LHCN-M2 (cell line): ENCODE results near the gene TNRC6C. TPM values are rescaled to one million over a fixed set of nuclear protein-coding genes. Genes with fewer than 3 reads are reported as not detected.
A peak's percentile ranks its signal among the peaks of the same experiment; 100 is the strongest.

Source experiments
- DNase-seq: peaks from one replicate; pipeline ENCODE4 v3.0.0-alpha.2; 2012; ENCODE audit warnings: low read depth
- total RNA-seq: library from RNA; depleted of rRNA; stranded (reverse); fragments of >200 nt; gene quantifications from 2 replicates; pipeline ENCODE4 v1.2.3, GENCODE V29; 2014

Gene TNRC6C
- total RNA-seq, 1 experiment from 2014 or later = 2.4 TPM

DNA sequence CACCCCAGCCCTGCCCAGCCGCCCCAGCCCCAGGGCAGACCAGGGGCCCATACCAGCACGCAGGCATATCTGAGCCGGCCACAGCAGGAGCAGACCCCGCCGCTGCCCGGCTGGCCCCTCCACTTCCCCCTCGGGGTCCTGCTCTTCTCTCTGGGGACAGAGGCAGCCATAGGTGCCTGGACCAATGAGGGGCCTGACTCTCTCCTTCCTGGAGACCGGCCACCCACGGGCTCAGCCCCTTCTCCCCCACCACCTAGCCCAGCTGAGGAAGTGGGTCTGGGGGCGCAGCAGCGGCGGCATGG, 166.3 kb downstream of the TNRC6C start:
- DNase-seq = no peak

DNA sequence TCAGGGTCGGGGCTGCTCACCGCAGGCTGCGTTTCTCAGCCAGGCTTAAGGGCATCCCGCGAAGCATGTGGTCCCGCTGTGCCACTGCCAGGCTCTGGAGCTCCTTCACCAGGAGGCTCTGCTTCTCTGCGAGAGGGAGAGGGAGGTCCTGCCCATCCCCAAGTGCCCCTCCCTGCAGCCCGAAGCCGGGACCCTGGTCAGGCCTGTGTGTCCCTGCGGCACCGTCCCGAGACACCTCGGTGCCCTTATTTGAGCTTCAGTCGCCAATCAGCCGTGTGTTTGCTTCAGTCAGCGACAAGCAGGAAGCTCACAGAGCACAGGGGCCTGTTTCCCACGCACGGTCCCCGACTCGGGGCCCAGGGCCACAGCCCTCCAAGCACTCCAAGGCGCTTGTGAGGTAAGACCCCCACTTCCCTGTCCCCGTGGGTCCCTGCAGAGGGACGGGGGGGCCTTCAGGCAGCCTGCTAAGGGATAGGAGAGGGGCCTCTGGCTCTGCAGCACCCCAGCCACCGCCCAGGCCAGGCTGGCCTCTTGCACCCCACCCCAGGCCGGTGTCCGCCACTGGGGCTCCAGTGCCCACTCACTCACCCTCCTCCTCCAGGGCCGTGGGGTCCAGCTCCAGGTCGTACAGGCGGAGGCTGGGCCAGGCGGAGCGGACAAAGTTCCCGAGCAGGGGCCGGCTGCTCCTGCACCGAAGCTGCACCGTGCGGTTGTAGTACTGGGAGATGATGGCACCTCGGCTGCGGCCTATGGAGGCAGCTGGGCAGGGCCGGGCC, 166.8 kb downstream of the TNRC6C start:
- no peak for DNase-seq

DNA sequence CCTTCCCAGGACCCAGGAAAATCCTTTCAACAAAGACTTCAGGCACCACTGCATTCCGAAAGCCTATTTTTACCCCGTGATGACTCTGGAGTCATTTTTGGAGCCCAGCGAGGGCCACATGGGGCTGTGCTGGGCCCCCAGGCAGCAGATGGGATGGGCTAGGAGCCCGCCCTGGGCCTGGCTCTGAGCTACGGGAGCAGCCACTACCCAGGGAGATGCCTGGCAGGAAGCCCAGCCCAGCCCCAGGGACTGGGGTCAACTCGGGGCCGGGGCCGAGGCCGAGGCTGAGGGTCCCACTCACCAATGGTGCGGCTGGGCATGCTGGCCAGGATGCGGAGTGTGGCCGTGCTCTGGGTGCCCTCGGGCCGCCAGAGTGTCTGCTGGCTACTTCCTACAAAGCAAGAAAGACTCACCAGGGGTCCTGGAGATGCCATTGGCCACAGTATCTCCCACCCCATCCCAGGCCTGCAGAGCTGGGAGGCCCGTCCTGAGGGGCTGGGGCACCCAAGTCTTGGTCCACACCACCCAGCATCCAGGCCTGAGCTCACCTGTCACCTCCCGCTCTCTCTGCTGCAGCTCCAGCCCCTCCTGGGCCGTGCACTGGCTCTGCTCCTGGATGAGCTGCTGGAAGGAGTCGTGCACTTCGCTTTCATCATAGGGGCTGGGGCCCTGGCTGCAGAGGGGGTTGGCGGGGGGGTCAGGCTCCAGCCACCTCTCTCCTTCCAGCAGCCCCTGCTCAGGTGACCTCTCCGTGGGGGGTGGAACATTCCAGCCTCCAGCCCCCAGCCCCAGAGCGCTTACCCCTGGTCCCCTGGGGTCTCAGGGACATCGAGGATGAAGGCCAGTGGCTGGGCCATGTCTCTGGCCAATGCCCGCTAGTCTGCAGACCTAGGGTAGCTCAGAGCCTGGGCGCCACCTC, 167.7 kb downstream of the TNRC6C start:
- DNase-seq = no peak

DNA sequence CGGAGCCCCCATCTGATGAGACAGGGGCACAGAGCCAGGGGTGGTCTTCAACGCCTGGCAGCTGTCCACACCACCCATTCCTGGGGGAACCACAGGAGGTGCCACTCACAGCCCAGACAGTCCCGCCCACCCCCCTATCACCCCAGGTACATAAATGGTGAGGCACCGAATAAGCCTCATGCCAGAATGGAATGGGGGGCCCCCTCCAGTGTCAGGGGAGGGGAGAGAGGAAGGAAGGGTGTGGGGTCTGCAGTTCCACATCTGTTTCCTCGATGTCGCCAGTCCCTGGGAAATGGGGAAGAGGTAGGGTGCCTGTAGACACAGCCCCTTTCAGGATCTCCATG, 168.4 kb downstream of the TNRC6C start:
- DNase-seq = no peak

DNA sequence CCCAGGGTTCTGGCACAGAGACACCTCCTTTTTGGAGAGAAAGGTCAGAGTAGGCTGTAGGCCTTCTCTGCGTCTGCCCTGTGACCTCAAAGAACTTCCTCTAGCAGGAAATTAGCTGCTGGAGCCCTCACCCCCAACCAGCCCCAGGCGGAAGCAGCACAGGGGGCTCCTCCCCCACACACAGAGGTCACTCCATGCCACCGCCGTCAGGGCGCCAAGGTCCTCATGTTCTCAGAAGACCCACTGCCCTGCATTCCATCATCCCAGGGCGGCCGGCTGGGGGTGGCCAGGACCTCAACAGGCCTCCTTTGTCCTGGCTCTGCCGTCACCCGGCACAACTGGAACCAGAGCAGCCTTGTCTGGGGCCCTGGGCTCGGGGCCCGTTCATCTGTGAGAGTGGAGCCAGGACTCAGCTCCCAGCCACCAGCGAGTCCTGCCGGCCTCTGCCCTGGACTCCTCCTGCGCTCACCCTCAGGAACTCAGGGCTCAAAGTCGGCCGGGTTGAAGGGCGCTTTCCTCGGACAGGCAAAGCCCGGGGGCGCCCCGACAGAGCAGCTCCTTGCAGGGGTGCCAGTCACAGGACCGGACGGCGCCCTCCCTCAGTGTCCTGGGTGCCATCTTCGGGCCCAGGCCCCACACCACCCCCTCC, 168.9 kb downstream of the TNRC6C start:
- no peak for DNase-seq

DNA sequence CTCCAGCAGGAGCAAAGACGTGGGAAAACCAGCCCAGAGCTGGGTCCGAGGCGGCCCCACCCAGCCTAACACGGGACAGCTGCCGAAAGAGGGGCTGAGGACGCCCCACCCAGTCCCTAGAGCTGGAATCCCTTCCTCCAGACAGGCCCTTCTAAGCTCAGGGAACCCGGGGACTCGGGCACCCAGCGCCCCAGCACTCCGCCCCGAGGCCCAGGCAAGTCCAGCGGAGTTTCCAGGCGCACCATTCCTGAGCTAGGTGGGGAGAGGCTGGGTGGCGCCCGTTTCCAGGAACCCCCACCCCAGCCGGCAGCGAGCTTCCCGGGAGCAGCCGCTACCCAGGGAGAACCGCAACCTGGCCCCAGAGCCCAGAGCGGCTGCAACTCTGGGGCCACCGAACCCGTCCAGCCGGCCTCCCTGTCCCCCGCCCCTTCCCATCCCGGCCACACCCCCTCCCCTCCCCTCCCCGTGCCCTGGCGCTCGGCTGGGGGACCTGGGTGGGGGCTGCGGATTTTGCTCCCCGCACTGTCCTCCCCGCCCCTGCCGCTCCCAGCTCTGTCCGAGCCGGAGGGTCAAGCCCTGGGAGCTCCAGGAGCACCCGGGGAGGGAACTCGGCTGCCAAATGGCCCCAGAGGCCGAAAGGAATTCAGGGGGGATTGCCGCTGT, 169.5 kb downstream of the TNRC6C start:
- no peak for DNase-seq

DNA sequence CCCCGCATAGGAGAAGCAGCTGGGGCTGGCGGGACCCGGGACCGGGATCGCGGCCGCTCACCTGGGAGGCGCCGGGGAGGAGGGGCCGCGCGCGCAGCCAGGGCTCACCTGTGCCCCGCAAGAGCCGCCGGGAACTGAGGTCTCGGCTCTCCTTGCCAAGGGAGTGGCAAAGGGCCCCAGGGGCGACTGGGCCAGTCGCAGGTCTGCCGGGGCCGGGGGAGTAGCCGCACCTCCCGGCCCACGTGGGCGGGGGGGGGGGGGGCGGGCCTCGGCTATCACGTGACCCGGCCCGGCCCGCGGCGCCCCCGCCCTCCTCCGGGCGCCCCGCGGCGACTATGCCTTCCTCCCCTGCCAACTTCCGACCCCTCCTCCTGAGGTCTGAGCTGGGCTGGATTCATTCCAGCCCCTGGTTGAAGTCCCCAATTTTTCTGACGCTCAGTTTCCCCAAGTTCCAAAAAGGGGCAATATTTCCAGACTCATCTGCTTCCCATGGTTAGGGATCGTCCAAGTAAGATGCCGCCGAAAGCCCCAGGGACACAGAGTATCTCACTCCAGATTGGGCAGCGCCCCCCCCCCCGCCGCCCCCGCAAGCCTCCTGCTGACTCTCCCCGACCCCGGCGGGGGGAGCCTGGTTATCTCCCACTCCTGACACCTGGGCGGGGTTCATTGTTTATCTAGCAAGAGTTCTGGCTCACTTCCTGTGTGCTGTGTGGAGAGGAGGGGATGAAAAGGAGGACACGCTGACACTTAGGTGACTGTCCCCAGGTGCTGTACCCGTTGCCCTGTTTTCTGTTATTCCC, 170.2 kb downstream of the TNRC6C start, which contains the start of gene TMC6:
TMC6 (minus strand) TSS at position 205 of the 800 bp plus-strand sequence. CDS start 1,923 bp downstream, outside the sequence.
- no peak for DNase-seq

DNA sequence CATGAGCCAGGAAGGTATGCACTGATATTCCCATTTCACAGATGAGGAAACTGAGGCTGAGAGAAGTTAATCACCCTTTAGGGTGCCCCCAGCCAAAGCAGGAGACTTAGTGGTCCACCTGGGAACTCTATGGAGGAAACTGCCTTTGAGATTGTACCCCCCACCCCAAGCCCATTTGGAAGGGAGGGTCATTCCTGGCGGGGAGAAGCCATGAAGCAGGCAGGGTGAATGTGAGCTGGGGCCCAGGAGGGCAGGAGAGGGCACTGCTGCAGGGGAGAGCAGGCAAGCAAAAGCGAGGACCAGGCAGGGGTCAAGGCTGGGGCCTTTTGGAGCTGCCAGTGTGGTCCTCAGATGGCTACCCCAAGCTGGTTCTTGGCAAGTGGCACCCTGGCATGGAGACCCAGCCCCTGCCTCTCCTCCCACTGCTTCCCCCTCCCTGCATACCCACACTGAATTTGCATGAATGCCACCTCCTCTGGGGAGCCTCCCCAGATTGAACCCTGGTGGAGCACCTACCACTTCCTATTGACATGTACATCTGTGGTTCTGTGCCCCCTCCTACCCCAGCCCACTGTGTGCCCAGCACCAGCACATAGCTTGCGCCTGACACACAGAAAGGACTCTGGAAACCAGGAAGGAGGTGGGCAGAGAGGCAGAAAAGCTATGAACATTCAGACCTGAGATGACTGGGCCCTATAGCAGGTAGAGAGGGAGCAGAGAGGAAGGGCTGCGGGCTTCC, 171.0 kb downstream of the TNRC6C start:
- no peak for DNase-seq

DNA sequence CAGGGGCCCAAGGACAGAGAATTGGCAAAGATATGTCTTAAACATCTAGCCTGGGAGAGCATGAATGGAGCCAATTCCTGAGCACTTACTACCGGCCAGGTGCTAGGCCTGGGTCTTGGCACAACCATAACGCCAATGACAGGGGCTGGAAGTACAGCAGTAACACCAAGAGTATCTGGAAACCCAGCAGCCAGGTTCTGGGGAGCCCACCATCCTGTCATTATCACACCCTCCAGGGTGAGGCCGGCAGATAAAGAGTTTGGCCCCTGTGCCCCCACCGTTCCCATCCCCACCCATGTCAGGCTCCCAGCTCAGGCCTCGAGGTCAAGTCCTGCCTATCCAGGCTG, 171.6 kb downstream of the TNRC6C start:
- no peak for DNase-seq

DNA sequence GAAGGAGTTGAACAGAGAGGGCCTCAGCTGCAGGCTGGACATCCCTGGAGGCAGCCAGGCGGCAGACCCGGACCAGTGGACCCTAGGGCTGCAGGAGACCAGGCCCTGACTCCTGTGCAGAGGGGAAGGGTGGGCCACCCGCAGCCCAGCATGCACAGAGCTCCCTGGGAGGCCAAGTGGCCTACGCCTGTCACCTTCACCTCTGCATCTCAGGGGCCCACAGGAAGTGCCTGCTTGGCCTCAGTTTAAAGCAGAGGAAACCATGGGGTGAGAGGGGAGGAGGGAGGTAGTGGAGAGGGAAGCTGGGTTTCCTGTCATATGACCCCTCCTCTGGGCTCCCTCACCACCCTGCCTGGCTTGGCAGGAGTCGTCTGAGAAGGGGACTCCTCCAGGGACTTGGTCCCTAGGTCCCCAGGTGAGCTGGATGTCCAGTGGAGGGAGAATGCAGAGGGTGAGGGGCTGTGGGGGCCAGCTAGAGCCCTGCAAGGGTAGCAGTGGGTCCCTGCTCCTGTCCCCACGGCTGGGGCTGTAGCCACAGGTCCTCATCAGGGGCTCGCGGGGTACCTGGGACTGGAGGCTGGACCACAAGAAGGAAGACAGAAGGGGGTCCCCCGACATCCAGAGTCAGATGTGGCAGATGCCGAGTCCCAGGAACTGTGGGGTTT, 172.1 kb downstream of the TNRC6C start, which contains the start of gene TMC8:
TMC8 (plus strand) TSS at position 335 of the 665 bp plus-strand sequence. CDS start 818 bp downstream, outside the sequence.
- no peak for DNase-seq

DNA sequence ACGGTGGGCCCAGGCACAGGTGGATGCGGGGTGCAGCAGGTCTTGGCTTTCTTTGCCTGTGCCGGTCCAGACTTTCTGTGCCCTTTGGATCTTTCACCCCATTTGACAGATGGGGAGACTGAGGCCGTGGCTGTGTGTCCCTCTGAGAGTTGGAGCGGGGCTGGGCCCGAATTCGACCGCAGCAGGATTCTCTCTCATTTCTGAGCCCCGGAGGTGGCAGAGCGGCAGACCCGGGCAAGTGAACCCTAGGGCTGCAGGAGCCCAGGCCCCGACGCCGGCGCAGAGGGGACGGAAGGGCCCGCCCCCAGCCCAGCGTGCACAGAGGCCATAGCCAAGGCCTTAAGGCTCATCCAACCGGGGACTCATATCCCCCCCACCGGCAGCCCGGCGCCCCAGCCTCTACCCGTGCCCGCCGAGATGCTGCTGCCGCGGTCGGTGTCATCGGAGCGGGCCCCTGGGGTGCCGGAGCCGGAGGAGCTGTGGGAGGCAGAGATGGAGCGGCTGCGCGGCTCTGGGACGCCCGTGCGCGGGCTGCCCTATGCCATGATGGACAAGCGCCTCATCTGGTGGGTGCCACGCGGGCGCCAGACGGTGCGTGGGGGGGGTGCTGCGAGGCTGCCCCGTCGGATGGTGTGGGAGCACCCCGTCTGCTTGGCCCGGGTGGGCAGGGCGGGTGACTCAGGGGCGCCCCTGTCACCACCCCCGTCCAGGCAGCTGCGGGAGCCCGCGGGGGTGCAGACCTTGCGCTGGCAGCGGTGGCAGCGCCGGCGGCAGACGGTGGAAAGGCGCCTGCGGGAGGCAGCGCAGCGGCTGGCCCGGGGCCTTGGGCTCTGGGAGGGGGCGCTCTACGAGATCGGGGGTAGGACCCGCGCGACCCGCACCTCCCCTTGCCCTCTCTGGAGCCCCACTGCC, 172.9 kb downstream of the TNRC6C start:
- no peak for DNase-seq

DNA sequence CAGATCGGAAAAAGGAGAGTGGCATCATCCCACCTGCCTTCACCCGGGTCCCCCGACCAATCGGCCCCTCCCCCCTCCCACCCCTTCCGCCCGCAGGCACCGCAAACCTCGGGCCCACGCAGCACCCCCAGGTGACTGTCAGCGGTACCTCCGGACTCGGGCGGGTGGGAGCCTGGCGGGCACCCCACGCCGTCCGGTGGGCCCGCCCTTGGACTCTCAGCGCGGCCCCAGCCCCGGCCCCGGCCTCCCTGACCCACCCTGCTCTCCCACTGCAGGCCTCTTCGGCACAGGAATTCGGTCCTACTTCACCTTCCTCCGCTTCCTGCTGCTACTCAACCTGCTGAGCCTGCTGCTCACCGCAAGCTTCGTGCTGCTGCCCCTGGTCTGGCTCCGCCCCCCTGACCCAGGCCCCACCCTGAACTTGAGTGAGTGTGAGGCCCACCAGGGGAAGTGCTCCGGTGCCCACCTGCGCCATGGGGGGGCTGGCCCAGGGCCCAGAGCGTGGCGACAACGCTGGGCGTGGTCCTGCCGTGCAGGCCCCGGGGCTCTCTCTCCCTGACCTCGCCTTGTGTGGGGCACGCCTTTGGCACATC, 173.7 kb downstream of the TNRC6C start:
- DNase-seq = no peak

DNA sequence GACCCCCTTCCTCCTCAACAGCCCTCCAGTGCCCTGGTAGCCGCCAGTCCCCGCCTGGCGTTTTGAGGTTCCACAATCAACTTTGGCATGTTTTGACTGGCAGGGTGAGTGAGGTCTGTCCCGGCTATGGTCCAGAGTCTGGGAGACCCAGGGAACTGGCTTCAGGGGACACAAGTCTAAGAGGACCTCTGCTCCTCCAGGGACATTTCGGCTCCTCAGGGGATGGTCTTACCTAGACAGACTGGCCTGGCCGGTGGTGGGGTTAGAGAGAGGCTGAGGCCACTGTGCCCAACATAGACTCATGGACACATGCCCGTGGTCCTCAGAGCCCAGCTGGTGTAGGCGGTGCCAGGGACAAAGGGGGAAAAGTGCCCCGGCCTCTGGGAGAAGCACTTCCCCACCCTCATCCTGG, 174.3 kb downstream of the TNRC6C start:
- DNase-seq = no peak

DNA sequence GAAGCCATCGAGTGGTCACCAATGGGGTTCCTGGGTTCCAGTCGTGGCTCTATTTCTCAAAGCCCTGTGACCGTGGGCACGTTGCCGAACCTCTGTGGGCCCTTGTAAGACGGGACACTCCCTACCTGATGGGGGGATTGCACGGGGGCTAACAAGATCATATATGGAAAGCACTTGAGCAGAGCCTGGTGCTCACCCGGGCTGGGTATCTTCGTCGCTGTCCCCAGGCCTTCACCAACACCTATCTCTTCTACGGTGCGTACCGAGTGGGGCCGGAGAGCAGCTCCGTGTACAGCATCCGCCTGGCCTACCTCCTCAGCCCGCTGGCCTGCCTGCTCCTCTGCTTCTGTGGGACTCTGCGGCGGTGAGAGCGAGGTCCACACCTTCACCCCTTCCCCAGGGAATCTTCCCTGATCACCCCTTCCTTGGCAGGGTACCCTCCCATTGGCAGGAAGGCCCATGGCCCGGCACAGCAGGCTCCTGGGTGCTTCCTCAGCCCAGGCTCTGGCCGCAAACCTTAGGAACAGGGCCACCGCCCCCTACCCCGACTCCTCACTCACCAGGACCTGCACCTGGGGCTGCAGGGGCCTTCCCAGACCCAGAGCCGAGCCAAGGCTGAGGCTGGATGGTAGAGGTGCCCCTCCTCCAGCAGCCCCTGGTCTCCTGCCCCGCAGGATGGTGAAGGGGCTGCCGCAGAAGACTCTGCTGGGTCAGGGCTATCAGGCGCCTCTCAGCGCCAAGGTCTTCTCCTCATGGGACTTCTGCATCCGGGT, 174.9 kb downstream of the TNRC6C start:
- no peak for DNase-seq

DNA sequence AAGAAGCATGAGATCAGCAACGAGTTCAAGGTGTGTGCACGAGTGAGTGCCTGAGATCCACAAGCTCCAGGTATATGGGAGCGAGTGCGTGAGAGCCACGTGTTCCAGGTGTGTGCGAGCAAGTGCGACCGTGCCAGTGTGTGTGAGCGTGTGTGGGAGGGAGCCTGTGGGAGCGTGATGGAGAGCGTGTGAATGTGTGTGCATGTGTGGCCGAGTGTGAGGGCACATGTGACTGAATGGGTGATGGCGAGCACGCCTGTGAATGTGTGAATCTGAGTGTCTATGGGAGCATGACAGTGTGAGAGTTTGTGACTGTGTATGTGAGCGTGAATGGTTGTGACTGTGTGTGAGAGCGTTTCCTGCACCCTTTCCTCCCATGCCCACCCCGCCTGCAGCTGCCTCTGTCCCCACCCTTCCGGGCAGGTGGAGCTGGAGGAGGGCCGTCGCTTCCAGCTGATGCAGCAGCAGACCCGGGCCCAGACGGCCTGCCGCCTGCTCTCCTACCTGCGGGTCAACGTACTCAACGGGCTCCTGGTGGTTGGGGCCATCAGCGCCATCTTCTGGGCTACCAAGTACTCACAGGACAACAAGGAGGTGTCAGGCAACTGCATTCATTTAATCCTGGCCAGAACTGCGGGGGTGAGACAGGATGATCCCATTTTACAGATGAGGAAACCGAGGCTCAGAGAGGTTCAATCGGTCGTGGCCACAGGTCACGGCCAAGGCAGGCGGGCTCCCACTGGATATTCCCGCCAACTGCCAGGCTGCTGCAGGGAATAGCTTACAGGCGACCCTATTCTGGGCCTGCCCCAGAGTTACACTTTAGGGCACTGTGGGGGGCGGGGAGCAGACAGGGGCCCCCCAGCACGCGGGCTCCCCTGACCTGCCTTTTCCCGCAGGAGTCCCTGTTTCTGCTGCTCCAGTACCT, 175.7 kb downstream of the TNRC6C start:
- peak; percentile 15 for DNase-seq

DNA sequence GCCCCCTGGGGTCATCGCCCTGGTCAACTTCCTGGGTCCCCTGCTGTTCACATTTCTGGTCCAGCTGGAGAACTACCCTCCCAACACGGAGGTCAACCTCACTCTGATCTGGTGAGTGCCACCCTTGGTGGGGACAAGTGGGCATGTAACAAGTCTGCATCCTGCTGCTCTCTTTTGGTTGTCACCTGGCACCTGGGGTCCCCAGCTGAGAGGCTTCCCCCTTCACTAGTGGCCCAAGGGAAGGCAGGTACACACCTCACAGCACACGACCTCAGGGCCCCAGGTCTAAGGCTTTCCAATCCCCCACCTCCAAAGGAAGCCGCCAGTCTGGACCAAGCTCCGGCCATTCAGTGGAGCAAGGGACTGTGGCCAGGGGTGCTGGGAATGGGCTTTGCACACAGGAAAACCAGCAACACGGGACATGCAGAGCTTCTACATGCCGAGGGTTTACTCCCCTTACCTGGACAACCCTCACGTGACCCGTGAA, 176.4 kb downstream of the TNRC6C start:
- no peak for DNase-seq
